ENCODE data around the gene KCNA10.

KCNA10 gene

GRCh38 chr1:110488161-110488560 is 30.8 kb downstream of the KCNA10 start:
- POLR2A ChIA-PET = no interaction called here

GRCh38 chr1:110487726-110488125 is 31.2 kb downstream of the KCNA10 start:
- no peaks in the 10 kb centered on the region for H3K36me3 ChIP-seq (ENCODE audit: control insufficient read depth in 2 of 2, insufficient read depth in 1 of 2, low read length in 2 of 2)
- no peaks in the 10 kb centered on the region for H3K9me3 ChIP-seq (ENCODE audit: control insufficient read depth, insufficient read depth, low read depth, low read length)
- POLR2A ChIA-PET = no interaction called here
- no peaks in the 10 kb centered on the region for H3K4me1 ChIP-seq (ENCODE audit: control insufficient read depth, insufficient read depth, low read length)
- CTCF ChIA-PET = interaction anchor here (0.6 to 3.3 kb wide), 3 partner anchors 8 to 144 kb away, joined by 3 to 25 read pairs (median 3); no protein-coding TSS in a partner anchor
- no peak for TF ChIP-seq SALL2 (tag by site-specific recombination; IDR thresholded peaks at IDR 0.05; ENCODE audit: borderline replicate concordance)
- no peak for TF ChIP-seq ZNF660 (tag by site-specific recombination; IDR thresholded peaks at IDR 0.05)
- no peak for TF ChIP-seq RBAK (tag by site-specific recombination; IDR thresholded peaks at IDR 0.05)
- TF ChIP-seq ZNF830 (tag by site-specific recombination; IDR thresholded peaks at IDR 0.05; ENCODE audit: low read depth) = no peak
- TF ChIP-seq ZNF155 (tag by site-specific recombination; IDR thresholded peaks at IDR 0.05) = no peak
- no peak for TF ChIP-seq PRDM6 (tag by site-specific recombination; IDR thresholded peaks at IDR 0.05)
- TF ChIP-seq ZNF654 (tag by site-specific recombination; IDR thresholded peaks at IDR 0.05; ENCODE audit: low read depth) = no peak
- no peak for TF ChIP-seq ZNF341 (tag by site-specific recombination; IDR thresholded peaks at IDR 0.05; ENCODE audit: low read depth)
- no peak for TF ChIP-seq ZNF48 (tag by site-specific recombination; IDR thresholded peaks at IDR 0.05)
- TF ChIP-seq ZBTB26 (tag by site-specific recombination; optimal IDR thresholded peaks at IDR 0.05) = no peak
- no peak for TF ChIP-seq ZNF335 (tag by site-specific recombination; conservative IDR thresholded peaks at IDR 0.05)
- TF ChIP-seq ZNF132 (tag by site-specific recombination; IDR thresholded peaks at IDR 0.05; ENCODE audit: borderline replicate concordance) = no peak
- no peak for TF ChIP-seq ZNF670 (tag by site-specific recombination; IDR thresholded peaks at IDR 0.05; ENCODE audit: low read depth)
- TF ChIP-seq ZNF76 (tag by site-specific recombination; IDR thresholded peaks at IDR 0.05; ENCODE audit: borderline replicate concordance, low read depth) = no peak
- TF ChIP-seq ZNF664 (tag by site-specific recombination; IDR thresholded peaks at IDR 0.05) = no peak
- no peak for TF ChIP-seq ZNF433 (tag by site-specific recombination; IDR thresholded peaks at IDR 0.05; ENCODE audit: low read depth)
- no peak for TF ChIP-seq ZNF394 (tag by site-specific recombination; IDR thresholded peaks at IDR 0.05; ENCODE audit: borderline replicate concordance)
- no peak for TF ChIP-seq ZNF169 (tag by site-specific recombination; IDR thresholded peaks at IDR 0.05)
- TF ChIP-seq ZNF274 (IDR thresholded peaks at IDR 0.05; ENCODE audit: low read length) = no peak
- TF ChIP-seq ZNF274 (tag by site-specific recombination; IDR thresholded peaks at IDR 0.05; ENCODE audit: borderline replicate concordance) = no peak
- H3K4me3 ChIP-seq (ENCODE audit: low read depth, low read length) = no peak overlapping the region
- no peak overlapping the region for H3K27ac ChIP-seq (ENCODE audit: extremely low read depth, low read depth, low read length)

More at GRCh38 chr1:110488161-110488560, 30.8 kb downstream of the KCNA10 start:
- Histone ChIP-seq H3K4me1 (ENCODE audit: control insufficient read depth, insufficient read depth, low read length) (no peaks in the 10 kb centered on the region), H3K36me3 (ENCODE audit: control insufficient read depth in 2 of 2, insufficient read depth in 1 of 2, low read length in 2 of 2) (no peaks in the 10 kb centered on the region), H3K27ac (ENCODE audit: extremely low read depth, low read depth, low read length) (no peak overlapping the region), H3K4me3 (ENCODE audit: low read depth, low read length) (no peak overlapping the region), H3K9me3 (ENCODE audit: control insufficient read depth, insufficient read depth, low read depth, low read length) (no peaks in the 10 kb centered on the region)
- CTCF ChIA-PET = interaction anchor here (1.1 kb wide), 1 partner anchor 28 kb away, joined by 3 read pairs; no protein-coding TSS in a partner anchor
- no peak for TF ChIP-seq ZNF707 (tag by site-specific recombination; IDR thresholded peaks at IDR 0.05)

- no peak for TF ChIP-seq ZNF354C (tag by site-specific recombination; IDR thresholded peaks at IDR 0.05; ENCODE audit: borderline replicate concordance, low read depth)
- TF ChIP-seq KLF9 (tag by site-specific recombination; IDR thresholded peaks at IDR 0.05; ENCODE audit: low read depth) = no peak
- no peak for TF ChIP-seq ZNF37A (tag by site-specific recombination; IDR thresholded peaks at IDR 0.05)
- no peak for TF ChIP-seq ZNF514 (tag by site-specific recombination; IDR thresholded peaks at IDR 0.05)
- TF ChIP-seq ZNF350 (tag by site-specific recombination; IDR thresholded peaks at IDR 0.05) = no peak
- TF ChIP-seq ZNF558 (tag by site-specific recombination; IDR thresholded peaks at IDR 0.05) = no peak
- no peak for TF ChIP-seq ZNF266 (tag by site-specific recombination; IDR thresholded peaks at IDR 0.05; ENCODE audit: low read depth)
- TF ChIP-seq GLI2 (tag by site-specific recombination; IDR thresholded peaks at IDR 0.05; ENCODE audit: borderline replicate concordance, low read depth) = no peak
- TF ChIP-seq ZNF274 (IDR thresholded peaks at IDR 0.05; ENCODE audit: low read length) = no peak
- no peak for TF ChIP-seq ZNF274 (tag by site-specific recombination; IDR thresholded peaks at IDR 0.05; ENCODE audit: borderline replicate concordance)
Observed at GRCh38 chr1:110485725-110486124, 33.2 kb downstream of the KCNA10 start.

More at GRCh38 chr1:110485725-110486124, 33.2 kb downstream of the KCNA10 start:
- no peaks in the 10 kb centered on the region for H3K36me3 ChIP-seq (ENCODE audit: control insufficient read depth in 2 of 2, insufficient read depth in 1 of 2, low read length in 2 of 2)
- H3K27ac ChIP-seq (ENCODE audit: extremely low read depth, low read depth, low read length) = no peak overlapping the region
- H3K4me3 ChIP-seq (ENCODE audit: low read depth, low read length) = no peak overlapping the region
- POLR2A ChIA-PET = no interaction called here
- CTCF ChIA-PET = interaction anchor here (1.5 to 3.3 kb wide), 2 partner anchors 10 to 25 kb away, joined by 7 to 25 read pairs; no protein-coding TSS in a partner anchor
- no peaks in the 10 kb centered on the region for H3K4me1 ChIP-seq (ENCODE audit: control insufficient read depth, insufficient read depth, low read length)
- no peaks in the 10 kb centered on the region for H3K9me3 ChIP-seq (ENCODE audit: control insufficient read depth, insufficient read depth, low read depth, low read length)
